ENCODE data around the gene SLC30A7.

The SLC30A7 gene

DNA sequence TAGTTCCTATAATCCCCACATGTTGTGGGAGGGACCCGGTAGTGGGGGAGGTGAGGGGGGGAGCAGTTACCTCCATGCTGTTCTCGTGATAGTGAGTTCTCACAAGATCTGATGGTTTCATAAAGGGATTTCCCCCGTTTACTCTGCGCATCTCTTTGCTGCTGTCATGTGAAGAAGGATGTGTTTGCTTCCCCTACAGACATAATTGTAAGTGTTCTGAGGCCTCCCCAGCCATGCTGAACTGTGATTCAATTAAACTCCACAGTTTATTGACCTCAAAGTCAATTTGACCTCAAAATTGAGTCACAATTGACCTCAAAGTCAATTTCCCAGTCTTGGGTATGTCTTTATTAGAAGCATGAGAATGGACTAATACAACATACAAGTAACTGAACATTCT, 110.0 kb downstream of the SLC30A7 start:
- no peak overlapping the region for H2AFZ ChIP-seq (ENCODE audit: low read depth, low read length)
- H2AK5ac ChIP-seq (ENCODE audit: low read length, severe bottlenecking): no peak overlapping the region
- H3K27me3 ChIP-seq (ENCODE audit: control insufficient read depth in 1 of 2, insufficient read depth in 1 of 2, low read length in 2 of 2): no peaks in the 10 kb centered on the region
- H3K9me3 ChIP-seq (ENCODE audit: control insufficient read depth, low read length): no peaks in the 10 kb centered on the region
- H2BK15ac ChIP-seq (ENCODE audit: low read depth, poor library complexity, severe bottlenecking): no peak overlapping the region
- DNase-seq: no peak
- H3K4me2 ChIP-seq (ENCODE audit: low read length, poor library complexity, severe bottlenecking): no peak overlapping the region
- H3K14ac ChIP-seq (ENCODE audit: low read length in 2 of 2): no peak overlapping the region
- no peak overlapping the region for H3K9ac ChIP-seq (ENCODE audit: low read length)
- no peak overlapping the region for H2BK5ac ChIP-seq (ENCODE audit: low read depth, low read length, poor library complexity, severe bottlenecking)
- H3K18ac ChIP-seq (ENCODE audit: low read depth in 1 of 2, low read length in 2 of 2): no peak overlapping the region
- H3K4me1 ChIP-seq (ENCODE audit: control insufficient read depth, insufficient read depth, low read depth, low read length): no peaks in the 10 kb centered on the region
- H2BK120ac ChIP-seq (ENCODE audit: low read depth, low read length): no peak overlapping the region
- no peak overlapping the region for H4K91ac ChIP-seq (ENCODE audit: low read length)
- H3K4me3 ChIP-seq (ENCODE audit: insufficient read depth in 1 of 2, low read depth in 1 of 2, low read length in 2 of 2): no peak overlapping the region
- 86% methylated on average over 4 of the region's 4 CpGs for WGBS
- no peak overlapping the region for H2BK12ac ChIP-seq (ENCODE audit: low read length in 2 of 2)
- no peak overlapping the region for H4K8ac ChIP-seq (ENCODE audit: low read length)
- peaks cover 0 to 46% of the 10 kb centered on the region in 2 experiments for H3K36me3 ChIP-seq (ENCODE audit: control insufficient read depth in 1 of 2, insufficient read depth in 2 of 2, low read depth in 1 of 2, low read length in 2 of 2)
- H3K4ac ChIP-seq (ENCODE audit: low read depth in 1 of 2, low read length in 2 of 2): no peak overlapping the region
- H3K27ac ChIP-seq (ENCODE audit: low read length, poor library complexity, severe bottlenecking): no peak overlapping the region
- H3K23ac ChIP-seq (ENCODE audit: low read length in 2 of 2): no peak overlapping the region
- H3K79me1 ChIP-seq (replicated peaks; ENCODE audit: low read length, poor library complexity, severe bottlenecking): peaks cover 5% of the 10 kb centered on the region

DNA sequence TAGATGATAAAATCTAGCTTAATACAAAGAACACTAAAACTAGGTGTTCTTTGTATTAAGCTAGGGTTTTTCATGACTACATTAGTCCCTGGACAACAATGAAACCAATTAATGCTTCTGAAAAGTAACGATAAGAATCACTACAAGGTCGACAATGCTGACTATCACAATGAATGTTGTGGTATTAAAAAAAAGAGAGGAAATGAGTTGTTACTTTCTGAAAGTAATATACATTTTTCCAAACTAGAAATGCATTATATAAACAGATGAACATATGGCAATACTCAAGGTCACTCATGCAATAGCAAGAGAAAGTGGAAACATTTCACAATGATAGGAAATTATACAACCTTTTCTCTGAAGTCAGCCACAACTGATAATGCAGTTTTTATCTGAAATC, 110.7 kb downstream of the SLC30A7 start:
- no peaks in the 10 kb centered on the region for H3K4me1 ChIP-seq (ENCODE audit: control insufficient read depth, insufficient read depth, low read depth, low read length)
- H4K91ac ChIP-seq (ENCODE audit: low read length): no peak overlapping the region
- H2BK12ac ChIP-seq (ENCODE audit: low read length in 2 of 2): no peak overlapping the region
- WGBS: no CpG with 5 or more reads among the region's 2 CpGs
- no peak overlapping the region for H4K8ac ChIP-seq (ENCODE audit: low read length)
- no peak overlapping the region for H2AK5ac ChIP-seq (ENCODE audit: low read length, severe bottlenecking)
- H2BK5ac ChIP-seq (ENCODE audit: low read depth, low read length, poor library complexity, severe bottlenecking): no peak overlapping the region
- H3K14ac ChIP-seq (ENCODE audit: low read length in 2 of 2): no peak overlapping the region
- H3K4me2 ChIP-seq (ENCODE audit: low read length, poor library complexity, severe bottlenecking): no peak overlapping the region
- no peak for DNase-seq
- H3K9ac ChIP-seq (ENCODE audit: low read length): no peak overlapping the region
- peaks cover 4% of the 10 kb centered on the region for H3K79me1 ChIP-seq (replicated peaks; ENCODE audit: low read length, poor library complexity, severe bottlenecking)
- no peaks in the 10 kb centered on the region for H3K9me3 ChIP-seq (ENCODE audit: control insufficient read depth, low read length)
- no peak overlapping the region for H3K4me3 ChIP-seq (ENCODE audit: insufficient read depth in 1 of 2, low read depth in 1 of 2, low read length in 2 of 2)
- H3K27me3 ChIP-seq (ENCODE audit: control insufficient read depth in 1 of 2, insufficient read depth in 1 of 2, low read length in 2 of 2): no peaks in the 10 kb centered on the region
- no peak overlapping the region for H2BK15ac ChIP-seq (ENCODE audit: low read depth, poor library complexity, severe bottlenecking)
- no peak overlapping the region for H3K4ac ChIP-seq (ENCODE audit: low read depth in 1 of 2, low read length in 2 of 2)
- H2BK120ac ChIP-seq (ENCODE audit: low read depth, low read length): no peak overlapping the region
- H3K18ac ChIP-seq (ENCODE audit: low read depth in 1 of 2, low read length in 2 of 2): no peak overlapping the region
- H3K27ac ChIP-seq (ENCODE audit: low read length, poor library complexity, severe bottlenecking): no peak overlapping the region
- H3K23ac ChIP-seq (ENCODE audit: low read length in 2 of 2): no peak overlapping the region
- H2AFZ ChIP-seq (ENCODE audit: low read depth, low read length): no peak overlapping the region
- H3K36me3 ChIP-seq (ENCODE audit: control insufficient read depth in 1 of 2, insufficient read depth in 2 of 2, low read depth in 1 of 2, low read length in 2 of 2): peaks cover 0 to 45% of the 10 kb centered on the region in 2 experiments

DNA sequence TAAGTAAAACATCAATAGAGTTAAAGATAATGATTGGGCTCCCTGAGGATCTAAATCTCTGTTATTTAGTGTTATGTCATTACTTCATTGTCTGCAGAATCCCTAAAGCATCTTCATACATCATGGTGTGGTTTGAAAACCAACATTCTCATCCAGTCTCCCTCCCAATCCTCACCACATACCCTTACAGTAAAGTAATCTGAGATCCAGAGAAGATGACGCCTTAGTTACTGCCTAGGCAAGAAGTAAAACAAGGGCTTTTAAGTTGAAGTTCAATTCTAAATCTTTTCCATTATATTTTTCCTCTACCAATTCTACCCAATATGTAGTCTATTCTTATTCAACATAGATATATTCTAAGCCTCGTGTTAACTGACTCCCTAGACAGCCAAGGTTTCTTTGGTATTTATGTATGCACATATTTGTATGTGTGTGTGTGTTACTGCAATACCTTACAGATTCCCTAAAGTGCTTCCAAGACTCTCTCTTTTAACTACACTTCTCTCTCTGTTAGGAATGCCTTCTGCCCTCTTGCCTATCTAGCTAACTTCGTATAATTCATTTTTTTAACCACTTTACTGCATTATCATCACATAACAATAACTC, 112.4 kb downstream of the SLC30A7 start:
- no peak overlapping the region for H3K4ac ChIP-seq (ENCODE audit: low read depth in 1 of 2, low read length in 2 of 2)
- H4K91ac ChIP-seq (ENCODE audit: low read length): no peak overlapping the region
- H3K4me3 ChIP-seq (ENCODE audit: insufficient read depth in 1 of 2, low read depth in 1 of 2, low read length in 2 of 2): no peak overlapping the region
- no peak overlapping the region for H3K4me2 ChIP-seq (ENCODE audit: low read length, poor library complexity, severe bottlenecking)
- H2BK120ac ChIP-seq (ENCODE audit: low read depth, low read length): no peak overlapping the region
- H3K18ac ChIP-seq (ENCODE audit: low read depth in 1 of 2, low read length in 2 of 2): no peak overlapping the region
- peaks cover 2% of the 10 kb centered on the region for H3K79me1 ChIP-seq (replicated peaks; ENCODE audit: low read length, poor library complexity, severe bottlenecking)
- no peaks in the 10 kb centered on the region for H3K9me3 ChIP-seq (ENCODE audit: control insufficient read depth, low read length)
- H3K4me1 ChIP-seq (ENCODE audit: control insufficient read depth, insufficient read depth, low read depth, low read length): no peaks in the 10 kb centered on the region
- H2BK12ac ChIP-seq (ENCODE audit: low read length in 2 of 2): no peak overlapping the region
- H3K27me3 ChIP-seq (ENCODE audit: control insufficient read depth in 1 of 2, insufficient read depth in 1 of 2, low read length in 2 of 2): no peaks in the 10 kb centered on the region
- H2AFZ ChIP-seq (ENCODE audit: low read depth, low read length): no peak overlapping the region
- H3K27ac ChIP-seq (ENCODE audit: low read length, poor library complexity, severe bottlenecking): no peak overlapping the region
- 95% methylated on average over 1 of the region's 3 CpGs for WGBS
- peaks cover 0 to 51% of the 10 kb centered on the region in 2 experiments for H3K36me3 ChIP-seq (ENCODE audit: control insufficient read depth in 1 of 2, insufficient read depth in 2 of 2, low read depth in 1 of 2, low read length in 2 of 2)
- H3K9ac ChIP-seq (ENCODE audit: low read length): no peak overlapping the region
- no peak overlapping the region for H3K14ac ChIP-seq (ENCODE audit: low read length in 2 of 2)
- no peak overlapping the region for H4K8ac ChIP-seq (ENCODE audit: low read length)
- DNase-seq: no peak
- H2AK5ac ChIP-seq (ENCODE audit: low read length, severe bottlenecking): no peak overlapping the region
- no peak overlapping the region for H2BK5ac ChIP-seq (ENCODE audit: low read depth, low read length, poor library complexity, severe bottlenecking)
- no peak overlapping the region for H3K23ac ChIP-seq (ENCODE audit: low read length in 2 of 2)
- H2BK15ac ChIP-seq (ENCODE audit: low read depth, poor library complexity, severe bottlenecking): no peak overlapping the region

DNA sequence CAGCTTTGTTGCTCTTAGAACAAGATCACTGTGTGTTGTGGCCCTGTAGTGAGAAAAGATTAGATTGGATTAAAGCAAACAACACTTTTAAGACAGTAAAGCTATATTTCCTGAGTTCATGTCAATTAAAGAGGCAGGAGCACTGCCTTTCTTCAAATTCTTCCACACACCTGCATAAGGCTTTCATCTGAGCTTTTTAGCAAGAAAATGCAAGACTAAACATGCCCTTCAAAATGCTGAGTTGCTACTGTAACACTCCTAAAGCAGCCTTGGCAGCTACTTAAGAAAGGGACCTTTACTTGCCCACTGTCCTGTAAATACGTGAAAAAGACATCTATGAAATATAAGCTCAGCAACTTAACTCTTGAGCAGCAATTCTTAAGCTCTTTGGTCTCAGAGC, 117.9 kb downstream of the SLC30A7 start:
- no peak overlapping the region for H3K4ac ChIP-seq (ENCODE audit: low read depth in 1 of 2, low read length in 2 of 2)
- no peak overlapping the region for H4K91ac ChIP-seq (ENCODE audit: low read length)
- no peak for DNase-seq
- H3K18ac ChIP-seq (ENCODE audit: low read depth in 1 of 2, low read length in 2 of 2): no peak overlapping the region
- peaks cover 3% of the 10 kb centered on the region for H3K79me1 ChIP-seq (replicated peaks; ENCODE audit: low read length, poor library complexity, severe bottlenecking)
- WGBS: 100% methylated on average over 1 of the region's 1 CpG
- no peak overlapping the region for H2BK12ac ChIP-seq (ENCODE audit: low read length in 2 of 2)
- no peak overlapping the region for H2AK5ac ChIP-seq (ENCODE audit: low read length, severe bottlenecking)
- H3K9me3 ChIP-seq (ENCODE audit: control insufficient read depth, low read length): no peaks in the 10 kb centered on the region
- H4K8ac ChIP-seq (ENCODE audit: low read length): no peak overlapping the region
- no peak overlapping the region for H3K4me3 ChIP-seq (ENCODE audit: insufficient read depth in 1 of 2, low read depth in 1 of 2, low read length in 2 of 2)
- H2BK120ac ChIP-seq (ENCODE audit: low read depth, low read length): no peak overlapping the region
- H3K9ac ChIP-seq (ENCODE audit: low read length): no peak overlapping the region
- H3K27ac ChIP-seq (ENCODE audit: low read length, poor library complexity, severe bottlenecking): no peak overlapping the region
- peaks cover 0 to 64% of the 10 kb centered on the region in 2 experiments for H3K36me3 ChIP-seq (ENCODE audit: control insufficient read depth in 1 of 2, insufficient read depth in 2 of 2, low read depth in 1 of 2, low read length in 2 of 2)
- no peak overlapping the region for H3K4me2 ChIP-seq (ENCODE audit: low read length, poor library complexity, severe bottlenecking)
- H3K27me3 ChIP-seq (ENCODE audit: control insufficient read depth in 1 of 2, insufficient read depth in 1 of 2, low read length in 2 of 2): no peaks in the 10 kb centered on the region
- no peak overlapping the region for H2BK15ac ChIP-seq (ENCODE audit: low read depth, poor library complexity, severe bottlenecking)
- H3K23ac ChIP-seq (ENCODE audit: low read length in 2 of 2): no peak overlapping the region
- H3K14ac ChIP-seq (ENCODE audit: low read length in 2 of 2): no peak overlapping the region
- H3K4me1 ChIP-seq (ENCODE audit: control insufficient read depth, insufficient read depth, low read depth, low read length): no peaks in the 10 kb centered on the region
- H2AFZ ChIP-seq (ENCODE audit: low read depth, low read length): no peak overlapping the region
- no peak overlapping the region for H2BK5ac ChIP-seq (ENCODE audit: low read depth, low read length, poor library complexity, severe bottlenecking)

Measured in mesenchymal stem cell (in vitro differentiated cells and primary cell).